GM19023 (cell line): ENCODE data around the gene COL6A2.

Source experiments
- ATAC-seq: cut with Tn5 transposase; IDR thresholded peaks from one replicate; pipeline ENCODE4 v1.9.1; 2021; ENCODE audit warnings: mild to moderate bottlenecking, moderate library complexity; ENCODE audit not compliant: unreplicated experiment

COL6A2 gene

GRCh38 chr21:46111857-46112724, 14.2 kb downstream of the COL6A2 start:
- ATAC-seq: no peak

- ATAC-seq: no peak
These were observed 14.9 kb downstream of the COL6A2 start for GRCh38 chr21:46112725-46113215.

GRCh38 chr21:46113497-46114176, 15.7 kb downstream of the COL6A2 start:
- no peak for ATAC-seq

- no peak for ATAC-seq
These were observed 17.1 kb downstream of the COL6A2 start for GRCh38 chr21:46114963-46115362.

GRCh38 chr21:46115441-46116188, 17.7 kb downstream of the COL6A2 start:
- no peak for ATAC-seq

- no peak for ATAC-seq
These were observed 18.4 kb downstream of the COL6A2 start for GRCh38 chr21:46116189-46116775.

GRCh38 chr21:46116776-46117585, 19.1 kb downstream of the COL6A2 start:
- no peak for ATAC-seq

GRCh38 chr21:46117586-46118315, 19.8 kb downstream of the COL6A2 start:
- ATAC-seq: no peak

GRCh38 chr21:46118316-46119143, 20.6 kb downstream of the COL6A2 start:
- ATAC-seq: no peak

GRCh38 chr21:46119144-46119636, 21.3 kb downstream of the COL6A2 start:
- no peak for ATAC-seq

- no peak for ATAC-seq
These were observed 21.8 kb downstream of the COL6A2 start for GRCh38 chr21:46119637-46120271.

- ATAC-seq: no peak
These were observed 22.7 kb downstream of the COL6A2 start for GRCh38 chr21:46120301-46121285.

- ATAC-seq: no peak
These were observed 23.6 kb downstream of the COL6A2 start for GRCh38 chr21:46121286-46122221.

GRCh38 chr21:46122237-46122671, 24.3 kb downstream of the COL6A2 start:
- ATAC-seq: no peak
